Hippocampal formation (tissue), 2 donors: Measurements from ENCODE around the gene ZBTB4.
"Not testable (repeated sequence)": the region's sequence is repeated elsewhere in the genome, so short reads cannot be mapped to it uniquely, and the experiment has no call there.

ENCODE experiments used
- DNase-seq, 2 donors: peaks; one replicate each; lab custom pipeline; 2025; lab: John Stamatoyannopoulos, UW

The ZBTB4 gene

GRCh38 chr17:7491583-7491982 is 12.2 kb upstream of the ZBTB4 start:
- DNase-seq, result no peak

GRCh38 chr17:7490144-7490543 is 10.7 kb upstream of the ZBTB4 start:
- no peak for DNase-seq

- no peak for DNase-seq
These were observed 6.8 kb upstream of the ZBTB4 start for GRCh38 chr17:7486181-7486580.

- DNase-seq, result no peak
These were observed 5.5 kb upstream of the ZBTB4 start for GRCh38 chr17:7484919-7485377.

- DNase-seq, result peak; percentile 97
These were observed 4.9 kb upstream of the ZBTB4 start, which contains the start of gene POLR2A for GRCh38 chr17:7484067-7484918. POLR2A (plus strand) TSS chr17:7484366.

- peak; percentile 97 for DNase-seq
These were observed 4.0 kb upstream of the ZBTB4 start for GRCh38 chr17:7483255-7484066.

- not testable (repeated sequence) for DNase-seq
These were observed 3.3 kb upstream of the ZBTB4 start for GRCh38 chr17:7482742-7483088.

GRCh38 chr17:7481842-7482741 is 2.7 kb upstream of the ZBTB4 start:
- not testable (repeated sequence) for DNase-seq

GRCh38 chr17:7481275-7481674 is 1.8 kb upstream of the ZBTB4 start, which contains the start of gene SLC35G6:
SLC35G6 (plus strand) TSS chr17:7481446; CDS start chr17:7481517, 71 bp downstream.
- not testable (repeated sequence) for DNase-seq

GRCh38 chr17:7480089-7480384 is 606 bp upstream of the ZBTB4 start:
- DNase-seq, result no peak

- peak; percentile 50 to 52 for DNase-seq
These were observed 887 bp downstream of the ZBTB4 start for GRCh38 chr17:7478276-7479212.

- DNase-seq, result peak in 1 of 2 donors; percentile 52
These were observed 1.8 kb downstream of the ZBTB4 start for GRCh38 chr17:7477392-7478275.

- no peak for DNase-seq
These were observed 2.5 kb downstream of the ZBTB4 start for GRCh38 chr17:7476951-7477350.

- DNase-seq, result no peak
These were observed 2.9 kb downstream of the ZBTB4 start for GRCh38 chr17:7476494-7476893.

- no peak for DNase-seq
These were observed 3.5 kb downstream of the ZBTB4 start for GRCh38 chr17:7475764-7476422.

- DNase-seq, result not testable (repeated sequence)
These were observed 4.7 kb downstream of the ZBTB4 start for GRCh38 chr17:7474767-7475166.

GRCh38 chr17:7471729-7472128 is 7.7 kb downstream of the ZBTB4 start:
- no peak for DNase-seq

- DNase-seq, result not testable (repeated sequence)
These were observed 8.9 kb downstream of the ZBTB4 start for GRCh38 chr17:7470457-7470973.

GRCh38 chr17:7469843-7470242 is 9.6 kb downstream of the ZBTB4 start:
- DNase-seq, result not testable (repeated sequence)
